Stimulated activated CD8-positive, alpha-beta memory T cell treated with anti-CD3 and anti-CD28 coated beads, Interleukin-12 subunit alpha, Interleukin-12 subunit beta, amount 100 ng/mL, for 4 hours (primary cell): ENCODE data around the gene DNMT1.

Experiments
- DNase-seq: peaks from one replicate; pipeline ENCODE4 v3.0.0-alpha.2; 2020; ENCODE audit warnings: low read depth

The DNMT1 gene

DNA sequence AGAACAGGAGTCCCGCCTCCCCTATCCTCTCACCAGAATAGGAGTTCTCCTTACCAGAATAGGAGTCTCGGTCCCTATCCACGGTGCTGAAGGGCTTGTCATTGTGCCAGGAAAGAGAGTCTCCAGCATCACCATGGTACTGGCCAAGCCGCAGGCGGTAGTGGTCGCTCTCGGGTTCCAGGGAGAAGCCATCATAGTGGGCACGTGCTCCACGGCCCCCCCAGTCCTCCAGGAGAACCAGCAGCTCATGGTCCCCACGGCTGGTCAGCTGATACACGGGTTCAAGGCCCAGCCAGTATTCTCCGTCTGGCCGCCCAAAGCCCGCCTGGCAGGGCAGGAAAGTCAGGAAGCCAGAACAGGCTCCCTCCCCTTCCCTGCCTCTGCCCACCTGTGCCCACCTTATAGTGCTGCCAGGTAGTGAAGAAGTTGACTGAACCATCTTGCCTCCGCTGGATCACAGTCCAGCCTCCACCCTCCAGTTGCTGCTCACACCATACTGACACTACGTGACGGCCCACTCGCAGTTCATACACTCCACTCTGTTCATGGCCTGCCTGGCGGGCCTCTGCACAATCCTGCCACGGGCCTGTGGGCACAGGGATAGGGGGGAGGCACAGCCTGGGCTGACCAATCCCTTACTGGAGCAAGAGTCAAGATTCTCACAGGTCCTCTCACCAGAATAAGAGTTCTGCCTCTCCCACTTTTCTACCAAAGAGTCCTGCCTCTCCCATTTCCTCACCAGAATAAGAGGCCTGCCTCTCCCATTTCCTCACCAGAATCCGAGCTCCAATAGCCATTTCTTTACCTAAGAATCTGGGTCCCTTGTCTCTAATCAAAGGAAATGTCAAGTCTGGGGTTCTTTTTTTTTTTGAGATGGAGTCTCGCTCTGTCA lies 101.2 kb downstream of the DNMT1 start:
- DNase-seq, result no peak

DNA sequence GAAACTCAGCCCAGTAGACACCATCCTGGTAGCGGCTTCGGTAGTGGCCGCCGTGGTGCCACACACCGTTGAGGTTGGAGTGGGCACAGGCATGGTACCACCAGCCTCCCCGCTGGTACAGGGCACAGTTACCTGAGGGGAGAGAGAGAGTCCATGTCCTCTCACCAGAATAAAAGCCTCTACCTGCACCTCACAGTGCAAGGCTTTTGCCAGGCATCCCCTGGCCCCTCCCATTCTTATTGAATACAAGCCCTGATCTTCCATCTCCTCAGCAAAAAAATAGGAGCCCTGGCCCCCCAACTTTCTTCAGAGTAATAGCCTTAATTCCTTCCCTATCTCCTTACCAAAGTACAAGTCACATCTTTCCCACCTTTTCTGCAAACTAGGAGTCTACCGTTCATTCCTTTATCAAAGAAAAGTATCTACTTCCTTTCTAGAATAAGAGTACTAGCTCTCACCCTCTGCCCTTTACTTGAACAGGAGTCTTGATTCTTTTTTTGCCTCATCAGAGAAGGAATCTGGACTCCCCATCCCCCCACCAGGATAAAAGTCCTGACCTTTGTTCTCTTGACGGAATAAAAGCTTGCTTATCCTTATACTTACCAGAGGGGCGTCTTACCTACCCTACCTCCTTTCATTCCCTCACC lies 102.0 kb downstream of the DNMT1 start:
- no peak for DNase-seq

- DNase-seq, result no peak
Observed at GRCh38 chr19:10091895-10092641, 102.7 kb downstream of the DNMT1 start.

GRCh38 chr19:10091370-10091687 lies 103.4 kb downstream of the DNMT1 start:
- DNase-seq, result no peak

DNA sequence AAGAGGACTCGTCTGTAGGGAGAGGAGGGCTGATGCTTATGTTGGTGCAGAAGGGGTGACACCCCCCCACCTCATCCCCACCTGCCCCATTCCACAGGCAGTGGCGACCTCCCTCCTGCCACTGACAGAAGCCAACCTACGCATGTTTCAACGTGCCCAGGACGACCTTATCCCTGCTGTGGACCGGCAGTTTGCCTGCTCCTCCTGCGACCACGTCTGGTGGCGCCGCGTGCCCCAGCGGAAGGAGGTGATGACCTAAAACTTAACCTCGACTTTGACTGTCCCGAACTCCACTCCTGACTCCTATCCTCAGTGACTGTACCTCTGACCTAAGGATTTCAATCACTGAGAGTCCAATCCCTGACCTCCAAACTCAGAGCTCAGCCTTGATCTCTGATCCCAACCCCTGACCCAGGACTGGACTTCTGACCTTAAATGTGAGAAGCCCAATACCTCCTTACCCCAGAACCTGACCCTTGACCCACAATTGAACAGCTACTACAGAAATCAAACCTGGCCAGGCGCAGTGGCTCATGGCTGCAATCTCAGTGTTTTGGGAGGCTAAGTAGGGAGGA lies 104.9 kb downstream of the DNMT1 start:
- no peak for DNase-seq

DNA sequence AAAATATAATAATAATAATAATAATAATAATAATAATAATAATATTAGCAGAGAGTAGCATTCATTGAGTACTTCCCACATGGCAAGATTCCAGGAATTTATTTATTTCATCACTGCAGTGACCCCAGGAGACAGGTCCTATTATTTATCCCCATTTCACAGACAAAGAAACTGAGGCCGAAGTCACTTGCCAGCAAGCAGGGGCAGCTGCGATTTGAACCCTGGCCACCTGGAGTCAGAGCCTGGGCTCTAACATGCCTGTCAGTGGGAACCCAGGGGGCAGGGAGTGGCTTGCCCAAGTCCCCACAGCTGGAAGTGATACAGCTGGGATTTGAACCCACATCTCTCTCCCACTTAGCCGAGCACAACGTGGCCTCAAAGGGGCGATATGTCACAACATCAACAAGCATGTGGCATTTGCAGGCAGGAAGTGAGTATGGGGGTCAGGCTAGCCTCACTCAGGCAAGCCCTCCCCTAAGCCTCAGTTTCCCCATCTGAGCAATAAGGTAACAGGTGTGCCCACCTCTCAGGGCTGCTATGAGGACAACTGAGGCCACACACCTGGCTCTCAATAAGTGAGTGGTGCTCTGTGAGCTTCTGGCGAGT lies 105.7 kb downstream of the DNMT1 start:
- DNase-seq, result no peak

DNA sequence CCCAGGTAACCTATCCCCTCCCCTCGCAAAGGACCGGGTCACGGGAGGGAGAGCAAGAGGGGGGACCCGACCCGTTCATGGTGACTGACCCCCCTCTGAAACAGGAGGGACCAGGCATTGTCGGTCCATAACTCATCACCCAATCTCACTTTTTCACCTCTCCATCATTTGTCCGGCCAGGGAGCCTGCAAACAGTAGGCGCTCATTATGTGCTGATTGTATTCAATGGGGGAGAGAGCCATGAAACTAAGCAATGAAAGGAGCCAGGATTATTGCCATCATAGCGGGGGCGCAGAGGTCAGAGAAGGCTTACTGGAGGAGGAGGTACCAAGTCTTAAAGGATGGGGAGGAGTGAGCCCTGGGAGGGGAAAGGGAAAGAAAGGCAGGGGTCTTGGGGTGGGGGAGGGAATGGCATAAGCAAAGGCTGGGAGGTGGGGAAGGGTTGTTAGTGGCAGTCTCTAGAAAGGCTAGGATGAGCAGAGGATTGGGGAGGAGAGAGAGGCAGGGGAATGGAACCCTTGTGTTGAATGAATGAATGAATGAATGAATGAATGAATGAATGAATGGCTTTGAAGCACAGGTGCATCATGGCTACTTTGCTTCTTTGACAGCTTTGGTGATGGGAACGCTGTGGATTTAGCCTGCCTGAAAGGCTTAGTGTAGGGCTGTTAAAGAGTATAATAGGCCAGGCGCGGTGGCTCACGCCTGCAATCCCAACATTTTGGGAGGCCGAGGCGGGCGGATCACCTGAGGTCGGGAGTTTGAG lies 107.3 kb downstream of the DNMT1 start:
- no peak for DNase-seq

DNA sequence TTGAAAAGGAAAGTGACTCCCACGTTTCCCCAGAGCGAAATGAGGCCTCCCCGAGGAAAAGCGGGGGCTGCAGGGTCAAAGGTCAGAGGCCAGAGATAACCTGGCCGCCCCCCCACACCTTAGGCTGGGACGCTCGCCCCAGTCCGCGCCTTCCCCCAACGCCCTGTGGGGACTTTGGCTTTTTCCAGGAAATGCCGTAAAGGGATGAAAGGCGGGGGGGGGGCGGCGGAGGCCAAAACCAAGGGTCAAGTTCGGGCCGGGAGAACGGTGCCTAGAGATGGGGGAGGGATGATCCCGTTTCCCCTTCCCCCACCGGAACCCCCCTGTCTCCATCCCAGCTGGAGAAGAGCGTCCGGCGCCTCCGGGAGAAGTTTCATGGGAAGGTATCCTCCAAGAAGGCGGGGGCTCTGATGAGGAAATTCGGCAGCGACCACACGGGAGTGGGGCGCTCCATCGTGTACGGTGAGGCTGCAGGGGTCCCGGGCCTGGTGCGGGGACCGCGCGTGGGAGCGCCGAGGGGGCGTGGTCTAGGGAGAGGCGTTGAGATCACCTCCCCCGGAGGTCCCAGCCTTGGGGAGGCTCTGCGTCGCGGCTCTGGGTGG lies 108.1 kb downstream of the DNMT1 start:
- peak; percentile 50 for DNase-seq

DNA sequence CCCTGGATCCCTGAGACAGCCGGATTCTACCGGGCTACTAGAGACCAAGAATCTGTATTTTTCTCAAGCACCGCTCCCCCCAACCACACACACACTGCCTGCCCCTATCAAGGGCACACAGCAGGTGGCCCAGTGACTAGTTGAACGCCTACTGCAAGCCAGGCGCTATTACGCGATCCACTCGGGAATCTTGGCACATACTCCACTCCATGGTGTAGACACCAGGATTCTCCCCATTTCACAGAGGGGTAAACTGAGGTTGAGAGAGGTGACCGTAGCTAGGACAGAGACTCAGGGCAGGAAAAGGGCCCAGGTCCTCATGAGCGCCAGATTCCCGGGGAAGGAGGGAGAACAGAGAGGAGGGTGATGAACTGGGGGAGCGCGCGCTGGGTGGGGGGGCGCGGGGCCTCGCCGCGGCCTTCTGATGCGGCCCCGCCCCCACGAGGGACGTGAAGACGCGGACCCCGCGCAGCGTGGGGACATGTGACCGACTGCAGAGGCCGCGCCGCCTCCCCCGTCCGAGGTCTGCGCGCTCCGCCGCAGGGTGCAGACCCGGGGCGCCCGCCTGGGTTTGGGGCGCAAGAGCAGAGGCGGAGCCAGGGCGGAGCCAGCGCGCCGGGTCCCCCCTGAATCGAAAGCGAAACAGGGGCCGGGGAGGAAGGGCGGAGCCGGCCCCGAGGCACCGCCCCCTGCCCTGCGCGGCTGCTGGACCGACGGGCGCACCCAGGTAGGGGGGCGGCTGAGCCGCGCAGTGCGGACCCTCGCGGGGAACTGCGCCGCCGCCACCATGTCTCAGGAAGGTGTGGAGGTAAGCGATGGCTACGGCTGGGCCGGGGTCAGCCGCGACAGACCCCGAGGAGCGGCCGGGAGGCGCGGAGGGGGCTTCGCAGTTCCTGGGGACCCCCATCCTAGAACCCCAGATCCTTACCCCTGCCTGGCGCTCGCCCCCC lies 108.8 kb downstream of the DNMT1 start, which contains the start of gene SHFL:
Gene SHFL (plus strand): TSS at position 677 of the 950 bp plus-strand sequence. CDS start 111 bp downstream, at position 788.
- DNase-seq, result peak; percentile 78

DNA sequence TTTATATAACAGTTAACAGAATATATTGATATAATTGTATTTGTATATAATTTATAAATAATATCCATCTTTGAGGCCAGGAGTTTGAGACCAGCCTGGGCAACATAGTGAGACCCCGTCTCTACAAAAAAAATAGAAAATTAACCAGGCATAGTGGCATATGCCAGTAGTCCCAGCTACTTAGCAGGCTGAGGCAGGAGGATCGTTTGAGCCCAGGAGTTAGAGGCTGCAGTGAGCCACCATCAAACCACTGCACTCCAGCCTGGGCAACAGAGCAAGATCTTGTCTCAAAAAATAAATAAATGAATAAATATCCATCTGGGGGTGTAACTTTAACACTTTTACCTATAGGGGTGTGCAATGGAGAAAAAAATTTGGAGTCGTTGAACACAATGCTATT lies 110.0 kb downstream of the DNMT1 start:
- DNase-seq, result no peak

DNA sequence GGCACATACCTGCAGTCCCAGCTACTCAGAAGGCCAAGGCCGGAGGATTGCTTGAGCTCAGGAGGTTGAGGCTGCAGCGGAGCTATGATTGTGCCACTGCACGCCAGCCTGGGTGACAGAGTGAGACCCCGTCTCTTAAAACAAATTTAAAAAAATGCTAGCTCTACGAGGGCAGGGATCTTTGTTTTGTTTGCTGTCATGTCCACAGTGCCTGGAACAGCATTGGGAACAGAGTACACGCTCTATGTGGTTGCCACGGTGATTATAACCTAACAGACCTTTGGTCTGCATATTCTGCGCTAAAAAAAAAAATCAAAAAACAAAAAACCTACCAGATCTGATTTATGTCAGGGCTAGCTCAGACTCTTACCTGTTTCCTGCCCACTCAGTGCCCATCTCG lies 110.8 kb downstream of the DNMT1 start:
- DNase-seq, result no peak
